H9 (cell line): ENCODE measurements around the gene RPGRIP1L. TPM values are rescaled to one million over a fixed set of nuclear protein-coding genes. Genes with fewer than 3 reads are reported as not detected.

ENCODE experiments used
- DNase-seq: peaks from one replicate; pipeline ENCODE4 v3.0.0-alpha.2; 2017
- H2AFZ ChIP-seq: one replicate; pipeline ENCODE4 v1.6.1; 2013; ENCODE audit warnings: mild to moderate bottlenecking, low read length, control low read depth, moderate library complexity
- H2AK5ac ChIP-seq: 2 replicates; pipeline ENCODE4 v1.6.1; 2013; ENCODE audit warnings: low read length, control low read depth, mixed read lengths; ENCODE audit not compliant: insufficient read length
- H2BK120ac ChIP-seq: one replicate; pipeline ENCODE4 v1.6.1; 2013; ENCODE audit warnings: low read depth, mild to moderate bottlenecking, low read length, control low read depth, inconsistent platforms; ENCODE audit not compliant: poor library complexity, severe bottlenecking
- H2BK12ac ChIP-seq: 2 replicates; pipeline ENCODE4 v1.6.1; 2013; ENCODE audit warnings: low read length, control low read depth, mixed read lengths, low read depth; ENCODE audit not compliant: insufficient read length
- H2BK15ac ChIP-seq: 2 replicates; pipeline ENCODE4 v1.6.1; 2013; ENCODE audit warnings: low read depth, low read length, control low read depth
- H2BK20ac ChIP-seq: one replicate; pipeline ENCODE4 v1.6.1; 2013; ENCODE audit warnings: low read depth, mild to moderate bottlenecking, low read length, control low read depth, inconsistent platforms; ENCODE audit not compliant: poor library complexity, severe bottlenecking
- H2BK5ac ChIP-seq: 2 replicates; pipeline ENCODE4 v1.6.1; 2013; ENCODE audit warnings: low read length, control low read depth, mixed read lengths; ENCODE audit not compliant: insufficient read length
- H3K14ac ChIP-seq: 2 replicates; pipeline ENCODE4 v1.6.1; 2013; ENCODE audit warnings: low read length, control low read depth; ENCODE audit not compliant: insufficient read depth
- H3K18ac ChIP-seq: 2 replicates; pipeline ENCODE4 v1.6.1; 2013; ENCODE audit warnings: low read depth, mild to moderate bottlenecking, mixed read lengths, low read length, control low read depth; ENCODE audit not compliant: insufficient read length
- H3K23ac ChIP-seq: 2 replicates; pipeline ENCODE4 v1.6.1; 2013; ENCODE audit warnings: low read length, control low read depth, mixed read lengths, low read depth; ENCODE audit not compliant: insufficient read length
- H3K23me2 ChIP-seq: 2 replicates; pipeline ENCODE4 v1.6.1; 2013; ENCODE audit warnings: low read depth, mild to moderate bottlenecking, mixed read lengths, low read length, control low read depth; ENCODE audit not compliant: insufficient read length, poor library complexity, severe bottlenecking
- H3K27ac ChIP-seq: 2 replicates; pipeline ENCODE4 v1.5.1; 2013; ENCODE audit warnings: low read length, control low read depth, mixed read lengths, low read depth; ENCODE audit not compliant: insufficient read length
- H3K27me3 ChIP-seq: 2 replicates; pipeline ENCODE4 v1.6.1; 2013; ENCODE audit warnings: low read length, control low read depth, inconsistent platforms; ENCODE audit not compliant: insufficient read depth
- H3K4ac ChIP-seq: 2 replicates; pipeline ENCODE4 v1.6.1; 2013; ENCODE audit warnings: low read depth, mild to moderate bottlenecking, control low read depth, inconsistent platforms, low read length, moderate library complexity
- H3K4me1 ChIP-seq: 2 replicates; pipeline ENCODE4 v1.6.1; 2013; ENCODE audit warnings: low read length, control low read depth, inconsistent platforms; ENCODE audit not compliant: insufficient read depth
- H3K4me2 ChIP-seq: 2 replicates; pipeline ENCODE4 v1.6.1; 2013; ENCODE audit warnings: low read length, control low read depth, mixed read lengths; ENCODE audit not compliant: insufficient read length, insufficient read depth
- H3K56ac ChIP-seq: 2 replicates; pipeline ENCODE4 v1.6.1; 2013; ENCODE audit warnings: low read depth, mild to moderate bottlenecking, mixed read lengths, low read length, control low read depth; ENCODE audit not compliant: insufficient read length
- H3K79me1 ChIP-seq: 2 replicates; pipeline ENCODE4 v1.6.1; 2013; ENCODE audit warnings: low read depth, mild to moderate bottlenecking, moderate library complexity, low read length, control low read depth, inconsistent platforms; ENCODE audit not compliant: insufficient read depth, poor library complexity, severe bottlenecking
- H3K79me2 ChIP-seq: 2 replicates; pipeline ENCODE4 v1.6.1; 2013; ENCODE audit warnings: low read length, control low read depth, inconsistent platforms; ENCODE audit not compliant: insufficient read depth
- H3K9ac ChIP-seq: 2 replicates; pipeline ENCODE4 v1.6.1; 2013; ENCODE audit warnings: low read length, control low read depth, mixed read lengths; ENCODE audit not compliant: insufficient read length; ENCODE audit errors: extremely low read depth
- H3K9me3 ChIP-seq: one replicate; pipeline ENCODE4 v1.6.1; 2013; ENCODE audit warnings: low read depth, low read length, inconsistent platforms; ENCODE audit not compliant: control insufficient read depth
- H3T11ph ChIP-seq: one replicate; pipeline ENCODE4 v1.6.1; 2013; ENCODE audit warnings: mild to moderate bottlenecking, low read length, control low read depth, inconsistent platforms
- H4K20me1 ChIP-seq: one replicate; pipeline ENCODE4 v1.6.1; 2013; ENCODE audit not compliant: control insufficient read depth, insufficient read length, insufficient read depth
- H4K5ac ChIP-seq: 2 replicates; pipeline ENCODE4 v1.6.1; 2013; ENCODE audit warnings: low read depth, mild to moderate bottlenecking, mixed read lengths, low read length, control low read depth; ENCODE audit not compliant: insufficient read length
- H4K8ac ChIP-seq: replicated peaks from 2 replicates; pipeline ENCODE4 v1.6.1; 2013; ENCODE audit warnings: low read length, control low read depth, mixed read lengths, low read depth; ENCODE audit not compliant: insufficient read length
- H4K91ac ChIP-seq: 2 replicates; pipeline ENCODE4 v1.6.1; 2013; ENCODE audit warnings: low read depth, mild to moderate bottlenecking, moderate library complexity, mixed read lengths, low read length, control low read depth; ENCODE audit not compliant: insufficient read length
- H3K27ac Mint-ChIP-seq, 3 experiments: 2 replicates in 2 of 3; 3 replicates in 1 of 3; pipeline ENCODE4 v1.8.0; 2020 to 2021; ENCODE audit warnings: mixed read lengths in 3 of 3, mild to moderate bottlenecking in 1 of 3, moderate library complexity in 1 of 3
- H3K27me3 Mint-ChIP-seq: 2 replicates; pipeline ENCODE4 v1.8.0; 2021; ENCODE audit warnings: low read depth, mild to moderate bottlenecking, moderate library complexity, mixed read lengths
- H3K36me3 Mint-ChIP-seq, 3 experiments: 2 replicates in 2 of 3; 3 replicates in 1 of 3; pipeline ENCODE4 v1.8.0; 2020 to 2021; ENCODE audit warnings: low read depth in 3 of 3, mixed read lengths in 3 of 3; ENCODE audit not compliant: insufficient read depth in 1 of 3
- H3K4me1 Mint-ChIP-seq, 2 experiments: 2 replicates each; pipeline ENCODE4 v1.8.0; 2020; ENCODE audit warnings: mixed read lengths in 2 of 2
- H3K4me3 Mint-ChIP-seq, 2 experiments: 2 replicates in 1 of 2; 3 replicates in 1 of 2; pipeline ENCODE4 v1.8.0; 2020 to 2021; ENCODE audit warnings: mild to moderate bottlenecking in 2 of 2, mixed read lengths in 2 of 2, moderate library complexity in 1 of 2
- H3K9me3 Mint-ChIP-seq, 2 experiments: 2 replicates in 1 of 2; 3 replicates in 1 of 2; pipeline ENCODE4 v1.8.0; 2020; ENCODE audit warnings: mild to moderate bottlenecking in 2 of 2, mixed read lengths in 2 of 2, moderate library complexity in 1 of 2
- total RNA-seq: library from RNA; stranded (reverse); gene quantifications from 2 replicates; pipeline ENCODE4 v1.2.1, GENCODE V29; 2021
- TF ChIP-seq, protein P1 (sequence below): fragments of 200-600 bp; sonication (generic); conservative IDR thresholded peaks from 3 replicates; pipeline ENCODE4 v1.8.0; 2021; ENCODE audit warnings: antibody characterized with exemption, mild to moderate bottlenecking

Gene RPGRIP1L
- total RNA-seq, 1 experiment from 2014 or later = 11.7 TPM

- Histone ChIP-seq H2BK20ac (no peak overlapping the region), H4K91ac (no peak overlapping the region), H3K9me3 (no peaks in the 10 kb centered on the region), H2AFZ (no peak overlapping the region), H3K4me1 (no peaks in the 10 kb centered on the region), H3K14ac (no peak overlapping the region), H3K9ac (no peak overlapping the region), H3K4me2 (no peak overlapping the region), H2BK5ac (no peak overlapping the region), H3K79me2 (no peaks in the 10 kb centered on the region), H2BK120ac (no peak overlapping the region), H3K56ac (no peak overlapping the region), H2BK15ac (no peak overlapping the region), H3K27me3 (no peaks in the 10 kb centered on the region), H3K18ac (no peak overlapping the region), H3K79me1 (no peaks in the 10 kb centered on the region), H4K8ac (no peak overlapping the region), H2BK12ac (no peak overlapping the region), H3K4ac (no peak overlapping the region), H3K23me2 (no peaks in the 10 kb centered on the region), H4K5ac (no peak overlapping the region), H2AK5ac (no peak overlapping the region), H3K27ac (no peak overlapping the region), H3T11ph (no peak overlapping the region), H4K20me1 (no peaks in the 10 kb centered on the region), H3K23ac (no peak overlapping the region)
- no peak overlapping the region for H3K27ac Mint-ChIP-seq
- no peak overlapping the region for H3K4me3 Mint-ChIP-seq
- H3K9me3 Mint-ChIP-seq = no peaks in the 10 kb centered on the region
- peaks cover 4 to 8% of the 10 kb centered on the region in 2 experiments; a peak in 2 of 4 replicates for H3K4me1 Mint-ChIP-seq
- H3K36me3 Mint-ChIP-seq = no peaks in the 10 kb centered on the region
- DNase-seq = no peak
- no peaks in the 10 kb centered on the region for H3K27me3 Mint-ChIP-seq
- TF ChIP-seq, protein P1, sequence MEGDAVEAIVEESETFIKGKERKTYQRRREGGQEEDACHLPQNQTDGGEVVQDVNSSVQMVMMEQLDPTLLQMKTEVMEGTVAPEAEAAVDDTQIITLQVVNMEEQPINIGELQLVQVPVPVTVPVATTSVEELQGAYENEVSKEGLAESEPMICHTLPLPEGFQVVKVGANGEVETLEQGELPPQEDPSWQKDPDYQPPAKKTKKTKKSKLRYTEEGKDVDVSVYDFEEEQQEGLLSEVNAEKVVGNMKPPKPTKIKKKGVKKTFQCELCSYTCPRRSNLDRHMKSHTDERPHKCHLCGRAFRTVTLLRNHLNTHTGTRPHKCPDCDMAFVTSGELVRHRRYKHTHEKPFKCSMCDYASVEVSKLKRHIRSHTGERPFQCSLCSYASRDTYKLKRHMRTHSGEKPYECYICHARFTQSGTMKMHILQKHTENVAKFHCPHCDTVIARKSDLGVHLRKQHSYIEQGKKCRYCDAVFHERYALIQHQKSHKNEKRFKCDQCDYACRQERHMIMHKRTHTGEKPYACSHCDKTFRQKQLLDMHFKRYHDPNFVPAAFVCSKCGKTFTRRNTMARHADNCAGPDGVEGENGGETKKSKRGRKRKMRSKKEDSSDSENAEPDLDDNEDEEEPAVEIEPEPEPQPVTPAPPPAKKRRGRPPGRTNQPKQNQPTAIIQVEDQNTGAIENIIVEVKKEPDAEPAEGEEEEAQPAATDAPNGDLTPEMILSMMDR = no peak
Measured at GRCh38 chr16:53672461-53672860, 31.2 kb downstream of the RPGRIP1L start.
